Activated naive CD8-positive, alpha-beta T cell treated with anti-CD3 and anti-CD28 coated beads, Interleukin-2, amount 10 ng/mL, durations not matched to agents 7 days and 5 days (primary cell): ENCODE results near the gene CCDC195. TPM values are rescaled to one million over a fixed set of nuclear protein-coding genes. Genes with fewer than 3 reads are reported as not detected.

Experiments
- ATAC-seq: fragments of 150-1000 bp; cut with Tn5 transposase; one replicate; pipeline ENCODE4 v1.10.0; 2021; ENCODE audit warnings: low read depth, moderate library complexity
- POLR2A ChIA-PET: fragments of 350-600 bp; sonication (Branson Sonifier 250); formaldehyde crosslinking; loops from one replicate; lab custom pipeline; 2021; ENCODE audit warnings: antibody characterized with exemption; lab: Charles Lee
- DNase-seq: peaks from one replicate; pipeline ENCODE4 v3.0.0; 2021
- H3K27ac Mint-ChIP-seq: one replicate; pipeline ENCODE4 v1.8.0; 2022; ENCODE audit warnings: mild to moderate bottlenecking, mixed read lengths
- H3K27me3 Mint-ChIP-seq: one replicate; pipeline ENCODE4 v1.8.0; 2022; ENCODE audit warnings: mild to moderate bottlenecking, moderate library complexity, mixed read lengths
- H3K36me3 Mint-ChIP-seq: one replicate; pipeline ENCODE4 v1.8.0; 2021; ENCODE audit warnings: mild to moderate bottlenecking, mixed read lengths
- H3K4me1 Mint-ChIP-seq: one replicate; pipeline ENCODE4 v1.8.0; 2021; ENCODE audit warnings: mixed read lengths
- H3K4me3 Mint-ChIP-seq: one replicate; pipeline ENCODE4 v1.8.0; 2022; ENCODE audit warnings: mild to moderate bottlenecking, moderate library complexity, mixed read lengths
- H3K9me3 Mint-ChIP-seq: one replicate; pipeline ENCODE4 v1.8.0; 2021; ENCODE audit warnings: mixed read lengths
- total RNA-seq, 2 experiments: library from RNA; stranded (reverse); gene quantifications; one replicate each; pipeline ENCODE4 v1.2.3, GENCODE V29; 2021

CCDC195 gene
- total RNA-seq, 2 experiments from 2014 or later, result not detected

DNA sequence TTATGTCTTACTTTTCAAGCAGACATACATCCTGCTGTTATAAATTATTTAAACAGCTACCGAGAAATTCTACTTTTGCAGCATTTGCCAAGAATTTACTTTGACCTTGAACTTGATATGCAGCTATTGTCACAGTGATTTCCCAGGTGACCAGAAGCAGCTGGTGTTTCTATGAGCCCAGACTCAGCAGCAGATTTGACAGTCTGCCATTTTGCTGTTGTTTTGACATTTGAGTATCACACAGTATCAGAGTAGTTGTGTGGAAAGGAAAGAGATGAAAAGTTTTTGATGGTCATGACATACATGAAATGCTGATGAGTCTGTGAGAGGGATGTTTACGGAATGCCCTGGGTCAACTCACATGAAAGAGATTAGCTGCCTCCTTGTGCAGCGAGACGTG is 6.6 kb upstream of the CCDC195 start:
- DNase-seq (no peak), ATAC-seq (no peak)
- Mint-ChIP-seq H3K4me1 (no peaks in the 10 kb centered on the region), H3K4me3 (no peak overlapping the region), H3K27ac (no peak overlapping the region), H3K9me3 (peaks cover 6% of the 10 kb centered on the region), H3K27me3 (peaks cover 3% of the 10 kb centered on the region), H3K36me3 (no peaks in the 10 kb centered on the region)
- POLR2A ChIA-PET, result no interaction called here

DNA sequence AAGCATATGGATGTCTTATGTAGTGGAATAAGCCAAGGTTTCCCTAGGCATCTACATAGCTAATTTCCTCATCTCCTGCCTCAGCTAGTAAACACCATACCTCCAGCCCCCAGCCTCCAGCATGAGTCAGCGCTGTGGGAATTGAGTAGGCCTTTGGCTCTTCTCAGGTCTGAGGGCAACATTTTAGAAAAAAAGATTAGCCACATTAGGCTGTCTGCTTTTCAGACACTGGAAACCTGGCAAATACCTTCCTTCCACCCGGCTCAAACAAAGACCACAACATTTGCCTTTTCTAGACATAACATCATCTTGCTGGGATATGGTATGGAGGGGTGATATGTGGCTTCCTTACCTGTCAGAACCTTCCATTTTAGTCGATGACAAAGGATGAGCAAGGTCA is 6.1 kb upstream of the CCDC195 start:
- no peaks in the 10 kb centered on the region for H3K36me3 Mint-ChIP-seq
- H3K27ac Mint-ChIP-seq, result no peak overlapping the region
- H3K9me3 Mint-ChIP-seq, result peaks cover 6% of the 10 kb centered on the region
- DNase-seq (no peak), ATAC-seq (no peak)
- H3K27me3 Mint-ChIP-seq, result peaks cover 3% of the 10 kb centered on the region
- POLR2A ChIA-PET, result no interaction called here
- H3K4me3 Mint-ChIP-seq, result no peak overlapping the region
- no peaks in the 10 kb centered on the region for H3K4me1 Mint-ChIP-seq

DNA sequence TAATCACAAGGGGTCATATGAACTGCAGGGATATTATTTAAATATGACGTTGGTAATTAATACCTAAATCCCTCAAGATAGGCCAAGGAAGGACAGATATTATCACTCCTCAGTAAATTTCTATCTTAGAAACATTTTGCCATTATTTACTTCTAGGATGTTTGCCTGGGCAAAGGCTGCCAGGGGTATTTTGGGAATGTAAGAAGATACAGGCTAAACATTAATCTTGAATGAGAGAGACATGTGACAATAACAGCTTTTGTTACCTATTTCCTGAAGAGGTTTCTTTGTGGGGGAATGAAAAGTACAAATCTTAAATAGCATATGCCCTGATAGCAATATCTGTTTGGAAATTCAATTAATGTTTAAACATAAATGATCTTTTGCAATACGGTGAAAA is 756 bp upstream of the CCDC195 start:
- Mint-ChIP-seq H3K27ac (no peak overlapping the region), H3K4me1 (no peaks in the 10 kb centered on the region), H3K4me3 (no peak overlapping the region), H3K27me3 (peaks cover 7% of the 10 kb centered on the region), H3K9me3 (peaks cover 4% of the 10 kb centered on the region), H3K36me3 (no peaks in the 10 kb centered on the region)
- ATAC-seq (no peak), DNase-seq (no peak)
- POLR2A ChIA-PET, result no interaction called here

DNA sequence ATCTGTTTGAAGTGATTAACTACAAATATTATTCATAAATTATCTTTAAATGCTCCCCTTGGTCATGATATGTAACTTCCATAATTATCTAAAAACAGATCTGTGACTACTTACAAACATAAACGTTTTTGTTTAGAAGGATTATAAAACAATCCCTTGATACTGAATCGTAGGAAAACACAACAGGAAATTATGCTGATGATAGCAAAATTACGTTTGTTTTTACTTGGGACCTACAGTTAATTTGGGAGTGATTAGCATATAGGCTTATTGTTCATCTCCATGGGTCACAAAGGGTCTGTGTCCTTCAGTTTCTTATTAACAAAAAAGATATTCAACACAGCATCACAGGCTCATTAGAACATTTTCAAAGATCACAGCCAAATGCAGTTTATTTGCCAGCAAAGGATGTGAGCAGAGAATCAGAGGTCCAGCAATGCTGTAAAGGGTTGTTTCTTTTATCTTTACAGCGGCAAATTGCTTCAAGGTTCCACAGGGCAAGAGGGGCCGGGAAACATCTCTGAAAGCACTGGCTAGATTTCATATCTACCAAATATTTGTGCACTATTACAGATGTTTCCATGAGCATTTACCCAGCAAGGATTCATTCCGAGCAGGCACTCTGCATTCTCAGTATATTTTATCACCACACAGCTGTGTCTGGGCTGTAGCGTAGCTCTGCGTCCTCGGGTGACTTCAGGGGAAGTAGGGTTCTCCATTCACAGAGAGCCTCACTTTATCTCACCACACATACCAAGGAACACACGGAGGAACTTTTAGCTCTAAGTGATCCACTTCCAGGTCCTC is 4.1 kb downstream of the CCDC195 start:
- Mint-ChIP-seq H3K36me3 (no peaks in the 10 kb centered on the region), H3K27ac (no peak overlapping the region), H3K4me3 (no peak overlapping the region), H3K9me3 (peaks cover 2% of the 10 kb centered on the region), H3K27me3 (peaks cover 10% of the 10 kb centered on the region), H3K4me1 (no peaks in the 10 kb centered on the region)
- POLR2A ChIA-PET, result no interaction called here
- ATAC-seq, result no peak
- DNase-seq, result no peak

DNA sequence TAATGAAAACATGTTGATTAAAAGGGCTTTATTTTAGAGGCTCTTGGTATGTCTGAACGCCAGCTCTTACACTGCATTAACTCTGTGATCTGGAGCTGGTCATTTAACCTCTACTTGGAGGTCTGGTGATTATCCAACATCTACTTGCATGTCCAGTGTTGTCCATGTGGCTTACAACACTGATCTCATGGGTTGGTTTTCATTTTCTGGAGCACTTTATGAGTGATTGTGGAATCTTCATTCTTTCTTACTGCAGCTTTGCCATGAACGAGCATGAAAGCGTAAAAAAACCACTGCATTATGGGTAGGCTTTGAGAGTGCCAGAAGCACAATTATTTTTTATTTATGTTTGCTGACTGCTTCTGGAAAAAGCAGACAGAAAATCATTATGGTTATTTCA is 4.8 kb downstream of the CCDC195 start:
- Mint-ChIP-seq H3K36me3 (no peaks in the 10 kb centered on the region), H3K27ac (no peak overlapping the region), H3K9me3 (peaks cover 2% of the 10 kb centered on the region), H3K27me3 (peaks cover 10% of the 10 kb centered on the region), H3K4me3 (no peak overlapping the region), H3K4me1 (no peaks in the 10 kb centered on the region)
- ATAC-seq (no peak), DNase-seq (no peak)
- POLR2A ChIA-PET, result no interaction called here

DNA sequence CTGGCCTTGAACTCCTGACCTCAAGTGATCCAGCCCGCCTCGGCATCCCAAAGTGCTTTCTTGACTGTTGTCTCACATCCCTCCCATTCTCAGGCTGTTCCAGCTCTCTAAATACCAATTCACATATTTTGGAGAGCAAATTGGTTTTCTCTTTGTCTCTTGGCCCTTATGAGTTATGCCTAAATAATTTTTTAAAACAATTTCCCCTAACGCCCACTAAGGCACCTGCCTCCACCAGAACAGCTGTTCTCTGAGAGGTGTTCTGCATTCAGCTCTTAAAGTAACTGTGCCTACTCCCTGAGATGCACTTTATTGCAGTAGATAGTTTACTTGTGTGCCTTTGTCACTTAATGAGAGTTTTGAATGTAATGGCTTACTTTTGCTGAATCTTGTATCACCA is 6.9 kb downstream of the CCDC195 start:
- Mint-ChIP-seq H3K4me3 (no peak overlapping the region), H3K27me3 (peaks cover 9% of the 10 kb centered on the region), H3K4me1 (no peaks in the 10 kb centered on the region), H3K9me3 (peaks cover 2% of the 10 kb centered on the region), H3K36me3 (no peaks in the 10 kb centered on the region), H3K27ac (no peak overlapping the region)
- DNase-seq (no peak), ATAC-seq (no peak)
- POLR2A ChIA-PET, result no interaction called here

DNA sequence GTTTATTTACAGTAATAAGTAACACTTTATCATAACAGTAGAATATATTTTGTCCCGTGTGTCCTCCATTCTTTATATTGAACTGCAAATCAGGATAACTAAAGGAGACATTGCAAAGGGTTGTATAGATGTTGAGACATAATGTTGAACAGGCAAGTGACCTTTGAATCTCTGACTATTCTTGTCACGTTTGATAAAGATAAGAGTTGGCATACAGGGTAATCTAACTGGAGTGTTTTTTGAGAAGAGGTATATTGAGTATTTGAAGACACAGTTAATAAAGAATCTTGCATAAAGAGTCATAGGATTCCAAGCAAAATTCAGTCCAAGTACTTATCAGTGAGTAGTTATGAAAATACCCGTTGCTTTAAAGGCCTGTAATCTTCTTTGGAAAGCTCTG is 21.7 kb downstream of the CCDC195 start:
- H3K4me3 Mint-ChIP-seq, result no peak overlapping the region
- POLR2A ChIA-PET, result no interaction called here
- H3K9me3 Mint-ChIP-seq, result no peaks in the 10 kb centered on the region
- no peaks in the 10 kb centered on the region for H3K4me1 Mint-ChIP-seq
- no peak for DNase-seq
- no peak overlapping the region for H3K27ac Mint-ChIP-seq
- no peak for ATAC-seq
- no peaks in the 10 kb centered on the region for H3K36me3 Mint-ChIP-seq
- peaks cover 2% of the 10 kb centered on the region for H3K27me3 Mint-ChIP-seq

DNA sequence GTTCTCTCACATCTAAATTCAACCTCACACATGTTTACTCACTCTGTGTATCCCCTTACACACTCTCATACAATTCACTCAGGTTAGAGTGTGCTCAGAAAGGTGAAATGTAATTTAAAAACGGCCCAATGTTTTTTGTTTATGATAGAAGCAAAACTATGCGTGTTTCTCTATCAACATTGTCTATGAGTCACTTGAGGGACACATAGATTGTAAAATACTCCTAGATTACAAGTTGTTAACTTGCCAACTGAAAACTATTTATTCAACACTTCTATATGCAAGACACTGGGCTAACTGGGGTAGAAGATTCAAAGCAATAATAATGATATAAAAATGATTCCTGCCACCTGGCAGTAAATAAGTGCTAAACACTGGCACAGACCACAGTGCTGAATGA is 24.6 kb downstream of the CCDC195 start:
- H3K27me3 Mint-ChIP-seq, result peaks cover 2% of the 10 kb centered on the region
- ATAC-seq (no peak), DNase-seq (no peak)
- POLR2A ChIA-PET, result no interaction called here
- no peak overlapping the region for H3K4me3 Mint-ChIP-seq
- H3K9me3 Mint-ChIP-seq, result no peaks in the 10 kb centered on the region
- H3K27ac Mint-ChIP-seq, result no peak overlapping the region
- no peaks in the 10 kb centered on the region for H3K36me3 Mint-ChIP-seq
- no peaks in the 10 kb centered on the region for H3K4me1 Mint-ChIP-seq

DNA sequence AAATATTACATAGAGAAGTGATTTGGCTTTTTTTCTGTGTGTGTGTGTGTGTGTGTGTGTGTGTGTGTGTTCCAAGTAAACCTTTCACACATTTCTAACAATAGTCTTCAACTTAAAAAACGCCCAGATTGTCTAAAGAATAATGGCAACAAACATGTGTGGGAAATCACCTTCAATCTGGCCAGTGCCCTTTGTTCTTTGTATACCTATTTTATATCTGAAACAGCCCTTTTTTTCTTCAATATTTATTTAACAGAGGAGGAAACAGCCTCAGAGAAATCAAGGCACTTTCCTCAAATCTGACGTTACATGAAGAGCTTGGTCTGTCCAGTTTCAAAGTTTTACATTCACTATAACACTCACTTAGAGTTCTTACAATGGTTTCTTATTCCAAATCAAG is 25.3 kb downstream of the CCDC195 start:
- peaks cover 2% of the 10 kb centered on the region for H3K27me3 Mint-ChIP-seq
- POLR2A ChIA-PET, result no interaction called here
- no peaks in the 10 kb centered on the region for H3K4me1 Mint-ChIP-seq

DNA sequence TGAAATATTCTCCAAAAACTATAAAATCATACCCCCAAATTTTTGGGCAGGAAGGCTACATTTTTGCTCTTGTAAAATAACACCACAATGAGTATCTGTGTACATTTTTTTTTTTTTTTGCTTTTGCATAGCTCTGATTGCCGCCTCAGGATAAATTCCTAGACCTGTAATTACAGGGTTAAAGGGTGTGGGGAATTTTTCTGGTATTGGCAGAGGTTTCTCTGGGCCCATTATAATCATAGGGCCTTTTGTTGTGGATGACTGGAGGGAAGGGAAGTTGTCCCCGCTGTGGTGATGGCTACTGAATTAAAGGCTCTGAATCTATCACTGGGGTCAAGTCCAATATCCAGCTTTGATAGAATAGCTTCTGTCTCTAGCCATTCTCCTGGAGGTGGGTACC is 26.6 kb downstream of the CCDC195 start:
- no peaks in the 10 kb centered on the region for H3K4me1 Mint-ChIP-seq
- H3K4me3 Mint-ChIP-seq, result no peak overlapping the region
- POLR2A ChIA-PET, result no interaction called here
- ATAC-seq (no peak), DNase-seq (no peak)
- no peaks in the 10 kb centered on the region for H3K36me3 Mint-ChIP-seq
- peaks cover 5% of the 10 kb centered on the region for H3K27me3 Mint-ChIP-seq
- H3K27ac Mint-ChIP-seq, result no peak overlapping the region
- no peaks in the 10 kb centered on the region for H3K9me3 Mint-ChIP-seq

More for the DNA sequence above, 25.3 kb downstream of the CCDC195 start:
- H3K36me3 Mint-ChIP-seq, result no peaks in the 10 kb centered on the region
- DNase-seq, result no peak
- no peak for ATAC-seq
- no peak overlapping the region for H3K4me3 Mint-ChIP-seq
- no peak overlapping the region for H3K27ac Mint-ChIP-seq
- H3K9me3 Mint-ChIP-seq, result no peaks in the 10 kb centered on the region

DNA sequence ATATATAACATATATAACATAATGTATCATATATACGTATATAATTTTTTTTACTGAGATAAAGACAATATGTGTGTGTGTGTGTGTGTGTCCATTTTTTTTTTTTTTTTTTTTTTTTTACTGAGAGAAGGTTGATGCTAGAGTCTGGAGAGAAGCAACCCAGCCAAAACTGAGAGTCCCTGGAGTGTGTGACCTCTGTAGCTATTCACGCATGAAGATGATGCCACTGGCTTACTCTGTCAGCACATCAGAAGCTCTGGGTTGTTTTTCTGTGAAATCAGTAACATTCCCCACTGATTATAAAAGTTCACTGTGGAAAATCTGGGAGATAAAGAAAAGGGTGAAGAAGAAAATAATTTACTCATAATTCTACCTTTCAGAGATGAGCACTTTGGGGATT is 27.2 kb downstream of the CCDC195 start:
- no peak overlapping the region for H3K27ac Mint-ChIP-seq
- DNase-seq, result no peak
- POLR2A ChIA-PET, result no interaction called here
- H3K9me3 Mint-ChIP-seq, result no peaks in the 10 kb centered on the region
- H3K4me1 Mint-ChIP-seq, result no peaks in the 10 kb centered on the region
- H3K27me3 Mint-ChIP-seq, result peaks cover 7% of the 10 kb centered on the region
- H3K4me3 Mint-ChIP-seq, result no peak overlapping the region
- ATAC-seq, result no peak
- no peaks in the 10 kb centered on the region for H3K36me3 Mint-ChIP-seq

DNA sequence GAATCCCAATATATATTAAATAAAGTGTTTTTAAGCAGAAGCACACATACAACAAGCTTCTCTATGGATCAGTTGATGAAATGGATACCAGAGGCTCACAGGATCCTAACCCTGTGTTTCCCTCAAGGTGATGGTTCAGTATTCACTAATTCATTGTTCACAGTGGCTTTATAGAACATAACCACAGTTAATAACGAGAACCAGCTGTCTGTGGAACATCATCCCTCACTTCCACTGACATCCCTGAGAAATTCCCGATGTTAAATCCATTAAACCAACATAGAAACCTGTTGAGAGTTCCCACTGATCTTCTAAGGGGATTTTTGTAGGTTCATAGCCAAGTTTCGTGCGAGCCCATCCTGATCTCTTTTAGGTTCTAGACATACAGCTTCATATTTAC is 29.0 kb downstream of the CCDC195 start:
- Mint-ChIP-seq H3K36me3 (no peaks in the 10 kb centered on the region), H3K4me3 (no peak overlapping the region), H3K9me3 (no peaks in the 10 kb centered on the region), H3K27me3 (peaks cover 5% of the 10 kb centered on the region), H3K4me1 (no peaks in the 10 kb centered on the region), H3K27ac (no peak overlapping the region)
- ATAC-seq (no peak), DNase-seq (no peak)
- POLR2A ChIA-PET, result no interaction called here

DNA sequence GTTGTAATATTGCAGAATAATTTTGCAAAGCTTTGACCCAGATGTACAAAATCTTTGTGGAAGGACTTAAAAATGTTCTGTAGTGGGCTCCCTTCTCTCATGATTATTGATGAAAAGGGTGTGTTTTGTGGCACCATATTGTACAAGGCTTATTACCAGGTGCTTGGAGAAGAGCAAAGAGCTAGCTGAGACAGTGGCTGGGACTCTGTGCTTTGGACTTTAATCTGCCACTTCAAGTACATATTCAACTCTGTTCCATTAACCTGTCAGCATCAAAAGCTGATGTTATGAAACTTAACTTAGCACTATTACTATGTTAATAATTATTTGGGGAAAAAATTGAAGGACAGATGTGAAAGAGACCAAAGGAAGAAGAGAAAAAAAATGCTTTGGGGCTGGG is 31.0 kb downstream of the CCDC195 start:
- ATAC-seq, result no peak
- no peak overlapping the region for H3K27ac Mint-ChIP-seq
- no peak overlapping the region for H3K4me3 Mint-ChIP-seq
- no peaks in the 10 kb centered on the region for H3K36me3 Mint-ChIP-seq
- no peak for DNase-seq
- H3K27me3 Mint-ChIP-seq, result peaks cover 5% of the 10 kb centered on the region
- POLR2A ChIA-PET, result no interaction called here
- H3K9me3 Mint-ChIP-seq, result no peaks in the 10 kb centered on the region
- H3K4me1 Mint-ChIP-seq, result no peaks in the 10 kb centered on the region

DNA sequence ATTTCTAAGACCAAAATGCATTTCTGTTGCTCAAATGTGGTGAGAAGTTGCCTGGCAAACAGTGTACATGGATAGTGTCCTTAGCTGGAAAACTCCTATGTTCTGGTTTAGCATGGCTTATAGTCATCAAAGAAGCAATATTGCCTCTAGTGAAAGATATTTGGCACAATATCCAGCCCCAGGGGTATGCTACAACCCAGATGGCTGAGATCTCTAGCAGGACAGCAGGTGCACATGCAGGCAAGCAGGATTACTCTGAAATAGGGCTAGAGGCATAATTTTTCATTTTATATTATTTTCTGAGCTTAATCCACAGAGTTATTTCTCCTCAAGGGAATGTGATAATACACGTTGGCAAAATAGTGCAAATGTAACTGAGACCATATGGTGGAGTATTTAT is 34.0 kb downstream of the CCDC195 start:
- H3K9me3 Mint-ChIP-seq, result no peaks in the 10 kb centered on the region
- no peaks in the 10 kb centered on the region for H3K36me3 Mint-ChIP-seq
- peaks cover 8% of the 10 kb centered on the region for H3K27me3 Mint-ChIP-seq
- H3K27ac Mint-ChIP-seq, result no peak overlapping the region
- ATAC-seq (no peak), DNase-seq (no peak)
- H3K4me1 Mint-ChIP-seq, result no peaks in the 10 kb centered on the region
- no peak overlapping the region for H3K4me3 Mint-ChIP-seq
- POLR2A ChIA-PET, result no interaction called here
